ENCODE results near the gene MREG. TPM values are rescaled to one million over a fixed set of nuclear protein-coding genes. Genes with fewer than 3 reads are reported as not detected.
"Not testable (repeated sequence)": the region's sequence is repeated elsewhere in the genome, so short reads cannot be mapped to it uniquely, and the experiment has no call there.

MREG gene
- total and polyA plus RNA-seq, 10 of the 15 experiments (the other 5 are each of a cell fraction or from before 2014, with no cell fraction given), result 6.9 to 45.0 (median 28.5) TPM

- ATAC-seq; RAD21 ChIA-PET (ENCODE audit: unreplicated experiment); H3K27ac ChIP-seq (ENCODE audit: control insufficient read depth, insufficient read depth); H2AFZ ChIP-seq (ENCODE audit: control insufficient read depth, low read depth, low read length); BruUV-seq (replicated peaks); in situ Hi-C loops (cut with MboI); H4K20me1 ChIP-seq (ENCODE audit: control insufficient read depth, insufficient read depth); H3K9me3 ChIP-seq (replicated peaks; ENCODE audit: control insufficient read depth, insufficient read depth, low read length); FAIRE-seq; DNase-seq (ENCODE audit: low read depth, low spot score); H3K27me3 ChIP-seq (replicated peaks in 1 of 2; ENCODE audit: control insufficient read depth in 2 of 2, insufficient read depth in 2 of 2, low read length in 1 of 2); H3K4me1 ChIP-seq (ENCODE audit: control insufficient read depth, insufficient read depth, low read length); H3K4me3 ChIP-seq; intact Hi-C loops (cut with micrococcal nuclease; ENCODE audit: unreplicated experiment); H3K4me2 ChIP-seq (ENCODE audit: control insufficient read depth, insufficient read depth); H3K9ac ChIP-seq (ENCODE audit: control insufficient read depth, insufficient read depth, low read length): not testable (repeated sequence)
- H3K79me2 ChIP-seq (ENCODE audit: control insufficient read depth, insufficient read depth, low read length), result peaks cover 53% of the 10 kb centered on the region
- POLR2A ChIA-PET, result interaction anchor here (1.3 kb wide), 1 partner anchor 20 kb away, joined by 3 read pairs; no protein-coding TSS in a partner anchor
- WGBS (ENCODE audit: insufficient coverage, insufficient replicate concordance, low lambda C conversion rate, missing lambda C conversion rate), result 96% methylated on average over 4 of the region's 4 CpGs
- SMC1A ChIA-PET (ENCODE audit: uncharacterized antibody, unreplicated experiment), result interaction anchor here (0.8 to 1.2 kb wide), 2 partner anchors 9 to 25 kb away, joined by 3 read pairs; no protein-coding TSS in a partner anchor
- CTCF ChIA-PET, result interaction anchor here (1.4 kb wide), 1 partner anchor 46 kb away, joined by 4 read pairs; no protein-coding TSS in a partner anchor
- peaks cover 5 to 13% of the 10 kb centered on the region in 2 experiments for H3K36me3 ChIP-seq (ENCODE audit: control insufficient read depth in 2 of 2, insufficient read depth in 2 of 2, low read length in 1 of 2)
Measured at GRCh38 chr2:215970894-215971293, 42.5 kb downstream of the MREG start.

DNA sequence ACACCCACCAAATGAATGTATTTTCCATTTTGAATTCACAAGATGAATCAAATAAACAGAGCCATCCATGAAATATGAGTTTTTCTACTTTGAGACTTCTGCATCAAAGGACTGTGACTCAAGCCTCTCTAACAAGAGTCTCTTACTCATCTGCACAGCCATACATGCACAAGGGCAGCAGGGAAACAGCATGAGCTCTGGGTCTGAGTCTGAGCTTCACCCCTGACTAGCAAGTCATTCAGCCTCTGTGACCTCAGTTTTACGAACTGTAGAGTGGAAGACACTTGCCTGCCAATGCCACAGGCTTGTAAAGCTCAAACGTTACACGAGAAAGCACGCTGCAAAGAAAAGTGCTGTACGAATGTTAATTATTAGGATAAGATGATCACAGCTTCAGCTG lies 42.9 kb downstream of the MREG start:
- Histone ChIP-seq H3K9me3 (replicated peaks; ENCODE audit: control insufficient read depth, insufficient read depth, low read length) (no peaks in the 10 kb centered on the region; the same call in 1 of the 3 replicates), H3K9ac (ENCODE audit: control insufficient read depth, insufficient read depth, low read length) (no peak overlapping the region), H3K27me3 (replicated peaks in 1 of 2; ENCODE audit: control insufficient read depth in 2 of 2, insufficient read depth in 2 of 2, low read length in 1 of 2) (no peaks in the 10 kb centered on the region), H3K4me3 (no peak overlapping the region), H2AFZ (ENCODE audit: control insufficient read depth, low read depth, low read length) (no peak overlapping the region), H3K4me2 (ENCODE audit: control insufficient read depth, insufficient read depth) (no peak overlapping the region), H3K4me1 (ENCODE audit: control insufficient read depth, insufficient read depth, low read length) (peaks cover 5% of the 10 kb centered on the region; the same call in 1 of the 2 replicates), H4K20me1 (ENCODE audit: control insufficient read depth, insufficient read depth) (no peaks in the 10 kb centered on the region), H3K36me3 (ENCODE audit: control insufficient read depth in 2 of 2, insufficient read depth in 2 of 2, low read length in 1 of 2) (peaks cover 5 to 13% of the 10 kb centered on the region in 2 experiments), H3K27ac (ENCODE audit: control insufficient read depth, insufficient read depth) (no peak overlapping the region), H3K79me2 (ENCODE audit: control insufficient read depth, insufficient read depth, low read length) (peaks cover 53% of the 10 kb centered on the region)
- no TSS peak for BruUV-seq (replicated peaks)
- in situ Hi-C loops (cut with MboI), result no loop called here
- DNase-seq (ENCODE audit: low read depth, low spot score), result no peak
- ATAC-seq, result no peak
- whole genome bisulfite sequencing (ENCODE audit: insufficient coverage, insufficient replicate concordance, low lambda C conversion rate, missing lambda C conversion rate), result 87% methylated on average over 5 of the region's 5 CpGs
- TF ChIP-seq E2F4 (IDR thresholded peaks at IDR 0.05; ENCODE audit: low read depth, low read length) (no peak), SMARCA5 (IDR thresholded peaks at IDR 0.05) (no peak), TARDBP (IDR thresholded peaks at IDR 0.05; ENCODE audit: borderline replicate concordance) (no peak), POU2F2 (IDR thresholded peaks at IDR 0.05; ENCODE audit: borderline replicate concordance, low read depth, low read length) (no peak), USF2 (IDR thresholded peaks at IDR 0.05; ENCODE audit: borderline replicate concordance, low read depth, low read length) (no peak), CREM (IDR thresholded peaks at IDR 0.05; ENCODE audit: low read depth) (no peak), YBX1 (IDR thresholded peaks at IDR 0.05) (no peak), TAF1 (IDR thresholded peaks at IDR 0.05; ENCODE audit: borderline replicate concordance, low read depth, low read length) (no peak), FOXM1 (IDR thresholded peaks at IDR 0.05; ENCODE audit: low read depth, low read length) (no peak), ZNF622 (IDR thresholded peaks at IDR 0.05) (no peak), BCL11A (IDR thresholded peaks at IDR 0.05; ENCODE audit: low read depth, low read length) (no peak), ZNF24 (IDR thresholded peaks at IDR 0.05) (no peak), FOS (IDR thresholded peaks at IDR 0.05; ENCODE audit: borderline replicate concordance, extremely low read depth, insufficient read length) (no peak)
- ChIA-PET CTCF (no interaction called here), SMC1A (ENCODE audit: uncharacterized antibody, unreplicated experiment) (interaction anchor here (0.8 to 1.2 kb wide), 2 partner anchors 10 to 25 kb away, joined by 3 read pairs; no protein-coding TSS in a partner anchor), RAD21 (ENCODE audit: unreplicated experiment) (interaction anchor here (1.8 kb wide), 1 partner anchor 20 kb away, joined by 4 read pairs; no protein-coding TSS in a partner anchor), POLR2A (interaction anchor here (1.3 kb wide), 1 partner anchor 20 kb away, joined by 3 read pairs; no protein-coding TSS in a partner anchor)
- no peak for FAIRE-seq
- intact Hi-C loops (cut with micrococcal nuclease; ENCODE audit: unreplicated experiment), result no loop called here
